Measurements from ENCODE around the gene GRIN3B. TPM values are rescaled to one million over a fixed set of nuclear protein-coding genes. Genes with fewer than 3 reads are reported as not detected.

GRIN3B gene
- total and polyA plus RNA-seq, 10 of the 15 experiments (the other 5 are each of a cell fraction or from before 2014, with no cell fraction given), result 0.15 TPM; not detected in 9

GRCh38 chr19:1026783-1027649 is 26.8 kb downstream of the GRIN3B start (continued):
- 0 out of 2 replicates have a peak, but pooled peaks have one; percentile 3 for TF ChIP-seq NKRF (conservative IDR thresholded peaks at IDR 0.05)
- no peak for TF ChIP-seq ZBTB4 (CRISPR knock-in tag; IDR thresholded peaks at IDR 0.05)
- no peak for TF ChIP-seq SIX5 (IDR thresholded peaks at IDR 0.05; ENCODE audit: low read depth, low read length, severe bottlenecking)
- peak; percentile 78 for TF ChIP-seq SPI1 (IDR thresholded peaks at IDR 0.05; ENCODE audit: borderline replicate concordance, insufficient read depth, low read depth, low read length)
- TF ChIP-seq BRCA1 (IDR thresholded peaks at IDR 0.05; ENCODE audit: low read depth, low read length), result no peak
- peak; percentile 13; the same call in 1 of the 2 replicates for TF ChIP-seq MTA2 (IDR thresholded peaks at IDR 0.05; ENCODE audit: low read depth)
- peak; percentile 42; the same call in 1 of the 2 replicates for TF ChIP-seq FOXM1 (IDR thresholded peaks at IDR 0.05; ENCODE audit: low read depth, low read length)
- no peak for TF ChIP-seq USF1 (IDR thresholded peaks at IDR 0.05; ENCODE audit: borderline replicate concordance, extremely low read length, insufficient read depth, low read depth, low read length)
- no peak for TF ChIP-seq ZBTB40 (IDR thresholded peaks at IDR 0.05; ENCODE audit: borderline replicate concordance)
- TF ChIP-seq RUNX3 (IDR thresholded peaks at IDR 0.05; ENCODE audit: low read length), result peak; percentile 40
- TF ChIP-seq SMAD5 (IDR thresholded peaks at IDR 0.05; ENCODE audit: low read depth), result no peak
- TF ChIP-seq NR2F1 (conservative IDR thresholded peaks at IDR 0.05), result no peak; the same call in 1 of the 2 replicates
- no peak for TF ChIP-seq IKZF2 (IDR thresholded peaks at IDR 0.05)
- no peak for TF ChIP-seq ATF3 (IDR thresholded peaks at IDR 0.05; ENCODE audit: borderline replicate concordance, extremely low read depth, low read depth, low read length)
- TF ChIP-seq CHD2 (IDR thresholded peaks at IDR 0.05; ENCODE audit: borderline replicate concordance, low read depth, low read length), result no peak
- peak; percentile 40; the same call in 1 of the 2 replicates for TF ChIP-seq NFIC (IDR thresholded peaks at IDR 0.05; ENCODE audit: low read depth, low read length)
- peak; percentile 34; the same call in 1 of the 2 replicates for TF ChIP-seq YY1 (IDR thresholded peaks at IDR 0.05; ENCODE audit: low read depth, low read length)
- TF ChIP-seq HCFC1 (IDR thresholded peaks at IDR 0.05; ENCODE audit: low read length), result peak; percentile 6; the same call in 1 of the 2 replicates

Measured in GM12878 (cell line).